ENCODE data around the gene MCMBP.

GRCh38 chr10:119896061-119896655 lies 23.5 kb upstream of the MCMBP start:
- TF ChIP-seq CTCF (conservative IDR thresholded peaks at IDR 0.05; ENCODE audit: low read length) (no peak), EZH2phosphoT487 (IDR thresholded peaks at IDR 0.05; ENCODE audit: borderline replicate concordance) (no peak)
